Smooth muscle cell (in vitro differentiated cells): ENCODE results near the gene HEG1. TPM values are rescaled to one million over a fixed set of nuclear protein-coding genes. Genes with fewer than 3 reads are reported as not detected.

Experiments used
- DNase-seq: peaks from one replicate; lab custom pipeline; 2025; ENCODE audit not compliant: unreplicated experiment; lab: John Stamatoyannopoulos, UW
- H2AFZ ChIP-seq: fragments of 200-600 bp; sonication (generic); 2 replicates; pipeline ENCODE4 v1.6.0; 2016; ENCODE audit warnings: antibody characterized with exemption, low read depth, mild to moderate bottlenecking
- H3F3A ChIP-seq: fragments of 200-600 bp; sonication (generic); 2 replicates; pipeline ENCODE4 v1.6.0; 2017; ENCODE audit warnings: antibody characterized with exemption, low read depth
- H3K27ac ChIP-seq: fragments of 200-600 bp; sonication (generic); 2 replicates; pipeline ENCODE4 v1.5.1; 2016; ENCODE audit warnings: low read depth, mild to moderate bottlenecking
- H3K27me3 ChIP-seq: fragments of 200-600 bp; sonication (generic); 2 replicates; pipeline ENCODE4 v1.6.1; 2016; ENCODE audit warnings: low read depth, mild to moderate bottlenecking
- H3K36me3 ChIP-seq: fragments of 200-600 bp; sonication (generic); 2 replicates; pipeline ENCODE4 v1.5.1; 2016; ENCODE audit warnings: low read depth
- H3K4me1 ChIP-seq: fragments of 200-600 bp; sonication (generic); 2 replicates; pipeline ENCODE4 v1.5.1; 2016; ENCODE audit warnings: low read depth
- H3K4me2 ChIP-seq: fragments of 200-600 bp; sonication (generic); 2 replicates; pipeline ENCODE4 v1.6.0; 2016; ENCODE audit warnings: mild to moderate bottlenecking
- H3K4me3 ChIP-seq: fragments of 200-600 bp; sonication (generic); 2 replicates; pipeline ENCODE4 v1.5.1; 2016; ENCODE audit warnings: mild to moderate bottlenecking
- H3K79me2 ChIP-seq: fragments of 200-600 bp; sonication (generic); 2 replicates; pipeline ENCODE4 v1.6.0; 2016; ENCODE audit warnings: low read depth, mild to moderate bottlenecking
- H3K9ac ChIP-seq: fragments of 200-600 bp; sonication (generic); 2 replicates; pipeline ENCODE4 v1.6.0; 2016; ENCODE audit warnings: low read depth
- H3K9me3 ChIP-seq: fragments of 200-600 bp; sonication (generic); replicated peaks from 2 replicates; pipeline ENCODE4 v1.5.1; 2016; ENCODE audit warnings: low read depth
- H4K20me1 ChIP-seq: fragments of 200-600 bp; sonication (generic); 2 replicates; pipeline ENCODE4 v1.6.0; 2016; ENCODE audit warnings: low read depth
- WGBS: methylation state at CpG from one replicate; pipeline ENCODE4 v1.1.7; 2016; ENCODE audit warnings: low lambda C conversion rate; 5-methylcytosine and 5-hydroxymethylcytosine counted together
- polyA plus RNA-seq: library from polyadenylated mRNA; unstranded; fragments of >200 nt; fragmentation: Nextera tagmentation; extraction: Ambion mirVana; gene quantifications from 2 replicates; pipeline ENCODE4 v1.2.1, GENCODE V29; 2016
- total RNA-seq: library from RNA; depleted of rRNA; stranded (reverse); fragments of >200 nt; gene quantifications from 2 replicates; pipeline ENCODE4 v1.2.3, GENCODE V29; 2014
- TF ChIP-seq, protein P1 (sequence below): fragments of 200-600 bp; sonication (generic); IDR thresholded peaks from 2 replicates; pipeline ENCODE4 v1.5.1; 2017; ENCODE audit warnings: borderline replicate concordance, mild to moderate bottlenecking, antibody characterized with exemption; ENCODE audit not compliant: insufficient read depth, poor library complexity, severe bottlenecking

Gene HEG1
- total and polyA plus RNA-seq, 2 experiments from 2014 or later = 28.0 to 50.3 TPM

DNA sequence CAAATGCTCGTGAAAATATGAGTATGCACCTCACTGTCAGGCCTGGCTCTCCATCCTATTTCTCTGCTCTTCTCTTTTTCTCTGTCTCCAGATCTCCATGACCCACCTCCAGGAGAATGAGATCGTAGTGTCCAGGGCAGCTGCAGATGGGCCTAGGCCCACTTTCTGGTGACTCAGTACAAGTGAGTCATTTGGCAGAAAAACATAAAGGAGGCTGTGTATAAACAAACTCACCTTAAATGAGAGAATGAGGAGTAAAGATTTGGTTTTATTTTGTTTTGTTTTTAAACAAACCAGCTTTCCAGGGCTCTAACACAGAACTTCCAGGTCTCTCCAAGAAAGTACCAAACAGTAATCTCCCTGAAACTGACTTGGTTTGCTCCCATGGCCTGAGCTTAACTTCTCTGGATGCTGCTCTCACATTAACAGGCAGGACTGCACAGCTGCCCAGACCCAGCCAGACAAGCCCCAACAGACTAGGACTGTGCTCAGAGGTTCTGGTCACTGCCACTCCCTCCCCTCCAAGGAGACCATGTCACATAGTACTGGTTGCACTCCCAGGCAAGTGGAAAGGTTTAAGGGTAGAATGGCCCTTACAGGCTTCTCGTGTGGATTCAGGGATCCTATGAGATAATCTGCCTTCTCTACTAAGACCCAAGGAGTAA, 1.5 kb upstream of the HEG1 start:
- H4K20me1 ChIP-seq = peaks cover 27% of the 10 kb centered on the region
- H3K36me3 ChIP-seq = no peaks in the 10 kb centered on the region
- DNase-seq = no peak
- peaks cover 25% of the 10 kb centered on the region for H3K79me2 ChIP-seq
- H3K27ac ChIP-seq = peak overlapping the region; percentile 65
- H3F3A ChIP-seq = peaks cover 31% of the 10 kb centered on the region
- H2AFZ ChIP-seq = no peak overlapping the region
- H3K27me3 ChIP-seq = no peaks in the 10 kb centered on the region
- TF ChIP-seq, protein P1, sequence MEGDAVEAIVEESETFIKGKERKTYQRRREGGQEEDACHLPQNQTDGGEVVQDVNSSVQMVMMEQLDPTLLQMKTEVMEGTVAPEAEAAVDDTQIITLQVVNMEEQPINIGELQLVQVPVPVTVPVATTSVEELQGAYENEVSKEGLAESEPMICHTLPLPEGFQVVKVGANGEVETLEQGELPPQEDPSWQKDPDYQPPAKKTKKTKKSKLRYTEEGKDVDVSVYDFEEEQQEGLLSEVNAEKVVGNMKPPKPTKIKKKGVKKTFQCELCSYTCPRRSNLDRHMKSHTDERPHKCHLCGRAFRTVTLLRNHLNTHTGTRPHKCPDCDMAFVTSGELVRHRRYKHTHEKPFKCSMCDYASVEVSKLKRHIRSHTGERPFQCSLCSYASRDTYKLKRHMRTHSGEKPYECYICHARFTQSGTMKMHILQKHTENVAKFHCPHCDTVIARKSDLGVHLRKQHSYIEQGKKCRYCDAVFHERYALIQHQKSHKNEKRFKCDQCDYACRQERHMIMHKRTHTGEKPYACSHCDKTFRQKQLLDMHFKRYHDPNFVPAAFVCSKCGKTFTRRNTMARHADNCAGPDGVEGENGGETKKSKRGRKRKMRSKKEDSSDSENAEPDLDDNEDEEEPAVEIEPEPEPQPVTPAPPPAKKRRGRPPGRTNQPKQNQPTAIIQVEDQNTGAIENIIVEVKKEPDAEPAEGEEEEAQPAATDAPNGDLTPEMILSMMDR = no peak
- 56% methylated on average over 3 of the region's 3 CpGs for WGBS
- H3K4me2 ChIP-seq = peak overlapping the region; percentile 85
- no peak overlapping the region for H3K4me3 ChIP-seq
- peaks cover 29% of the 10 kb centered on the region for H3K4me1 ChIP-seq
- no peaks in the 10 kb centered on the region for H3K9me3 ChIP-seq
- no peak overlapping the region for H3K9ac ChIP-seq

DNA sequence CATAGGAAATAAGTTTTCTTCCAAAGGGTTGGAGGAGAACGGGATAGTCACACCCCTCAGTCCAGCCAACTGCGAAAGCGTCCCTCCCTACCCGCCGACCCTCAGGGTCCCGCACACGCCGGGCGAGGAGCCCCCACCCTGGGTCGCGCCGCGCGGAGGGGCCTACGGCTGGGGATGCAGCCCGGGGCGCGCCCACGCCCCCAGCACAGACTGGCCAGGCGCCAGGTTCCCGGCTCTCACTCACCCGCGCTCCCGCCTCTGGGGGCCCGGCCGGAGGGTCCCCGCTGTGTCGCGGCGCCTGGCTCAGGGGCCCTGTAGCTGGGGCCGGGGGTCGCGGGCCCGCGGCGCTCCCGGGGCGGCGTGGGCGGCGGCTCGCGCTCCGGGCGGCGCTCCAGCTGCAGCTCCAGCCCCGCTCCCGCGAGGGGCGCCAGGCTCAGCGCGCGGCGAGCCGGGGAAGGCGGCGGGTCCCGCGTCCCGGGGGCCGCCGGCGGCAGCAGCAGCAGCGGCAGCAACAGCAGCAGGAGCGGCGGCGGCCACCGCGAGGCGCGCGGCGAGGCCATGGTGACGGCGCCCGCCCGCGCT, 375 bp downstream of the HEG1 start:
- Histone ChIP-seq H3K9me3 (no peaks in the 10 kb centered on the region), H3K27ac (peak overlapping the region; percentile 82), H3K4me2 (peak overlapping the region; percentile 92), H3K79me2 (peaks cover 36% of the 10 kb centered on the region), H3F3A (peaks cover 48% of the 10 kb centered on the region), H4K20me1 (peaks cover 46% of the 10 kb centered on the region), H2AFZ (no peak overlapping the region), H3K4me3 (peak overlapping the region; percentile 83), H3K9ac (peak overlapping the region; percentile 67), H3K4me1 (peaks cover 48% of the 10 kb centered on the region), H3K36me3 (no peaks in the 10 kb centered on the region), H3K27me3 (no peaks in the 10 kb centered on the region)
- WGBS = 2% methylated on average over 59 of the region's 78 CpGs
- DNase-seq = no peak
- TF ChIP-seq, protein P1 = no peak

DNA sequence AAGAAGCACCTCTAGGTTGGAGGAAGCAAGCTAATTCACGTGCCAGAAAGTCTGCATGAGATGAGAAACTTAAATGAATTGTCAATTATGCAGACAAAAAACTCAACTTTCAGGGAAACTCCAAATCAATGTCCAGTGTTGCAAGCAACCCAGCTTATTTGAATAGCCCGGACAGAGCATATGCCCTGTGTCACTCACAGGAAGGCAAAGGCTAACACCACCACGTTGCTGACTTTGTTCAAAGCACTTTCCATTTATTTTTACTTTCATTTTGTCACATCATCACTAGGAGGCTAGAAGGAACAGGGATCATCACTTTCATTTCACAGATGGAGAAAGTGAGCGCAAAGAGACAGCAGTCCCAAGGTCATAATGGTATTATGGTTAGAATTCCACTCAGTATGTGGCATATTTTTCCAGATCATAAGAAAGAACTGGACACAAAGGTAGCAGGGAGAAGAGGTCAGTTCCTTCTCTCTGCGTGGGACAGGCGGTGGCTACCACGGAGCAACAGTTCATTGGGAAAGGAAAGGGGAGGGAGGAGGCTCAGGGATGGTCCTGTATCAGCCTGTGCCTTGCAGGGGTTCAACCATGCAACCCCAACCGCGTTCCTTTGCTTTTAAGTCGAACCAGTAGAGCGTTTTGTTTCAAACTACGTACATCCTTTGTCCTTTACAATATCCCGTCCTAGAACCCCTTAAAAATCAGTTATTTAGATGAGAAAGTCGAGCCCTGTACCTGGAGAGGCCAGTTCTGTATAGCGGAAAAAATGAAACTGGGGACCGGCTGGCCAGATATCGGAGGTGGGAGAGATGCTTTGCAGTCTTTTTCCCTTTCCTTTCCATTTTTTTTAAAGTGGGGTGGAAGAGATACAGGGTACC, 1.1 kb downstream of the HEG1 start:
- Histone ChIP-seq H3K27ac (peak overlapping the region; percentile 82), H3K4me3 (peak overlapping the region; percentile 83), H3K27me3 (no peaks in the 10 kb centered on the region), H3K4me2 (peak overlapping the region; percentile 92), H4K20me1 (peaks cover 53% of the 10 kb centered on the region), H3K79me2 (peaks cover 43% of the 10 kb centered on the region), H3K36me3 (no peaks in the 10 kb centered on the region), H3F3A (peaks cover 55% of the 10 kb centered on the region), H3K9ac (peak overlapping the region; percentile 67), H3K9me3 (no peaks in the 10 kb centered on the region), H3K4me1 (peaks cover 52% of the 10 kb centered on the region), H2AFZ (no peak overlapping the region)
- TF ChIP-seq, protein P1 = no peak
- 3% methylated on average over 17 of the region's 17 CpGs for WGBS
- no peak for DNase-seq
